Stimulated activated naive CD8-positive, alpha-beta T cell treated with anti-CD3 and anti-CD28 coated beads, Interleukin-15, Interleukin-2, amounts not matched to agents 100 ng/mL and 50 ng/mL, for 24 hours (primary cell): ENCODE measurements around the gene VN1R4.
"Not testable (repeated sequence)": the region's sequence is repeated elsewhere in the genome, so short reads cannot be mapped to it uniquely, and the experiment has no call there.

ENCODE experiments used
- H3K27ac Mint-ChIP-seq: one replicate; pipeline ENCODE4 v1.8.0; 2021; ENCODE audit warnings: mild to moderate bottlenecking, mixed read lengths
- H3K27me3 Mint-ChIP-seq: one replicate; pipeline ENCODE4 v1.8.0; 2021; ENCODE audit warnings: mixed read lengths
- H3K36me3 Mint-ChIP-seq: one replicate; pipeline ENCODE4 v1.8.0; 2021; ENCODE audit warnings: low read depth, mixed read lengths
- H3K4me1 Mint-ChIP-seq: one replicate; pipeline ENCODE4 v1.8.0; 2021; ENCODE audit warnings: low read depth, mixed read lengths
- H3K4me3 Mint-ChIP-seq: one replicate; pipeline ENCODE4 v1.8.0; 2021; ENCODE audit warnings: mild to moderate bottlenecking, mixed read lengths
- H3K9me3 Mint-ChIP-seq: one replicate; pipeline ENCODE4 v1.8.0; 2021; ENCODE audit warnings: mixed read lengths

Gene VN1R4

DNA sequence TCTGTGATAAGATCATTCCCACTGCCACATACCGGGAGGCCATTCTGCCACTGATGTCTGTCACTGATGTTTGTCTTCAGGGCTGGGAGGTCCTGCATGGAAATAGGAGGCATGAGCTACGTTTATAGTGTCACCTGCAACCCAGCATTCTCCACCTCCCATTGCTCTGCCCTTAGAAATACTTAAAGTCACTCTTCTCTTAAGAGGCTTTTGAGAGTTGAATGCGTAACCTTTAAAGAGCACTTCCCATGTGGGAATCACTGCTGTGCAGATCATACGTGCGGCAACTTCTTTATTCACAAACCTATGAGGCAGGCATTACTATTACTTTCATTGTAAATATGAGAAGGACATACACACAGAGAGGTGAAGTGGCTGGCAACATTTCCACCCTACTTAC, at the start of gene VN1R4:
Gene VN1R4, minus strand, starts transcription at position 101 of the 400 bp plus-strand sequence. Its CDS starts 58 bp downstream, at position 43.
- Mint-ChIP-seq H3K36me3 (peaks cover 15% of the 10 kb centered on the region), H3K27me3 (peaks cover 24% of the 10 kb centered on the region), H3K9me3 (peaks cover 52% of the 10 kb centered on the region)
- H3K4me1 Mint-ChIP-seq, H3K4me3 Mint-ChIP-seq, H3K27ac Mint-ChIP-seq: not testable (repeated sequence)

DNA sequence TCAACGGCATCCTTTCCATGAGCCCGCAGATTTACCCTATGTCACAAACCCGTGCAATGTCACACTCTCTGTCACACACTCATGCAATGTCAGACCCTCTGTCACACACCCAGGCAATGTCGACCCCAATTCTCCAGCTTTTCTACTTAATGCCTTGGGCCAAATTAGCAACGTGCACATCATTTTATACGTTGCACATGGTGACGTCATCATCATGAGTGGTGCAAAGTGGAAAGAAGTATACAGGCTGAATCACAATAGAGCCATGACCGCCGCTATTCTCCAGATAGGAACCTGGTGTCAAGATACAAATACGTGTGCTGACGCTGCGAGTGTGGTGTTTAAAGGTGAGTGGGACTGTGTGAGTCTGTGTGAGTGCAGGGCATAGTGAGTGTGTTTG, 44.4 kb upstream of the VN1R4 start:
- H3K4me1 Mint-ChIP-seq = no peaks in the 10 kb centered on the region
- peaks cover 5% of the 10 kb centered on the region for H3K36me3 Mint-ChIP-seq
- H3K9me3 Mint-ChIP-seq = peaks cover 37% of the 10 kb centered on the region
- no peak overlapping the region for H3K4me3 Mint-ChIP-seq
- H3K27ac Mint-ChIP-seq = no peak overlapping the region
- H3K27me3 Mint-ChIP-seq = peaks cover 43% of the 10 kb centered on the region

DNA sequence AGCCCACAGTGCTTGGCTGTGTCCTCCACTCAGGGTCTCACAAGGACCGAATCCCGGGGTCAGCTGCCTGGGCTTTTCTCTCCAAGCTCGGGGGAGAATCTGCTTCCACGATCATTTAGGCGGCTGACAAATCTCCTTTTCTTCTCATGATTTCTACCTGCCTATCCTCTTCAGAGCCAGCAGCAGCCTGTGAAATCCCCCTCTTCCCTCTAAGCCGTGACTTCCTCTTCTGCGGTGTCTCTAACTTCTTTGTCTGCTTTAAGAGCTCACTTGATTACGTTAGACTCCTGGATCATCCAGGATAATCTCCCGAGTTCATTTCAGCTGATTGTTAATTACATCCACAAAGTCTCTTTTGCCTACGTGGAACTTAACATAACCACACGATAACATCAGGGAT, 43.5 kb upstream of the VN1R4 start:
- H3K4me3 Mint-ChIP-seq = no peak overlapping the region
- peaks cover 39% of the 10 kb centered on the region for H3K27me3 Mint-ChIP-seq
- no peak overlapping the region for H3K27ac Mint-ChIP-seq
- H3K4me1 Mint-ChIP-seq = no peaks in the 10 kb centered on the region
- H3K36me3 Mint-ChIP-seq = peaks cover 5% of the 10 kb centered on the region
- peaks cover 37% of the 10 kb centered on the region for H3K9me3 Mint-ChIP-seq

DNA sequence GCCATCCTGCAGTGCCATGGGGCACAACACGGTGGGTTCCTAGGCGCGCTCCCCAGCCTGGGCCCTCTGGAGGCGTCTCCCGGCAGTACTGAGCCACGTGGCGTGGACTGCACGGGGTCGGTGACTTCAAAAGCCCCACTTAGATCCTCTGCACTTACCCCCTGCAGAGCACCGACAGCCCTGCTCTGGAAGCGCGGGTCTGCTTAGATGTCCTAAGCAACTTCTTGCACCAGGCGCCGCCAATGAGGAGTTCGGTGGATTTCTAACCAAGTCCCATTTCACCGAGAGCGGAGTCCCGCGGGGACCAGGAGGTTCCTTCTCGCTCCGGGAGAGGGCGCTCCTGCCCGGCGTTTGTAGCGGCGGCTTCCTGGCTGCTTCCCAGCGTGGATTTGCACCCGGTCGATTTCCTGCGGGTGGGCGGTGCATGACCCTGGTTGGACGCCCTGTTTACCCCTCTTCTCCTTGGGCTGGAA, 40.9 kb upstream of the VN1R4 start:
- H3K4me3 Mint-ChIP-seq = no peak overlapping the region
- no peak overlapping the region for H3K27ac Mint-ChIP-seq
- no peaks in the 10 kb centered on the region for H3K4me1 Mint-ChIP-seq
- H3K9me3 Mint-ChIP-seq = peaks cover 38% of the 10 kb centered on the region
- H3K36me3 Mint-ChIP-seq = peaks cover 5% of the 10 kb centered on the region
- peaks cover 30% of the 10 kb centered on the region for H3K27me3 Mint-ChIP-seq

DNA sequence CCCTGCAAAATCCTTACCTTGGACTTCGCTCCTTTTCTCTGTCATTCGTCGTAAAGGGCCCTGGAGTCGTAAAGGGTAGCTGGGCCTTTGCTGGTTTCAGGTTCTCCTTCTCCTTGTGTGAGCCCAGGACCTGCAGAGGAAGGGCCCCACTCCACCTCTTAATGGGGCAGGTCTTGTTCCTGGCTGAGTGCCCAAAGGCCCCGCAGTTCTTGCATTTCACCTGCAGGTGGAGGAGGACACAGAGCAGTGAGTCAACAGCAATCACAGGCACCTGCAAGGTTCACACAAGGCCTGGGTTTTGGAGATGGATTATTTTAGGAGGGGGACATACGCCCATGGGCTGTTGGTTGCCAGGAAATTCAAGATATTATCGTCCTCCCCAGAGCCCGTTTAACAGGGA, 33.8 kb upstream of the VN1R4 start:
- H3K4me3 Mint-ChIP-seq, H3K27me3 Mint-ChIP-seq, H3K36me3 Mint-ChIP-seq, H3K27ac Mint-ChIP-seq, H3K4me1 Mint-ChIP-seq: not testable (repeated sequence)
- H3K9me3 Mint-ChIP-seq = peaks cover 19% of the 10 kb centered on the region

- Mint-ChIP-seq H3K4me3 (no peak overlapping the region), H3K27ac (no peak overlapping the region), H3K36me3 (peaks cover 3% of the 10 kb centered on the region), H3K4me1 (no peaks in the 10 kb centered on the region), H3K9me3 (peaks cover 41% of the 10 kb centered on the region), H3K27me3 (no peaks in the 10 kb centered on the region)
Measured at GRCh38 chr19:53294786-53295441, 27.4 kb upstream of the VN1R4 start.

DNA sequence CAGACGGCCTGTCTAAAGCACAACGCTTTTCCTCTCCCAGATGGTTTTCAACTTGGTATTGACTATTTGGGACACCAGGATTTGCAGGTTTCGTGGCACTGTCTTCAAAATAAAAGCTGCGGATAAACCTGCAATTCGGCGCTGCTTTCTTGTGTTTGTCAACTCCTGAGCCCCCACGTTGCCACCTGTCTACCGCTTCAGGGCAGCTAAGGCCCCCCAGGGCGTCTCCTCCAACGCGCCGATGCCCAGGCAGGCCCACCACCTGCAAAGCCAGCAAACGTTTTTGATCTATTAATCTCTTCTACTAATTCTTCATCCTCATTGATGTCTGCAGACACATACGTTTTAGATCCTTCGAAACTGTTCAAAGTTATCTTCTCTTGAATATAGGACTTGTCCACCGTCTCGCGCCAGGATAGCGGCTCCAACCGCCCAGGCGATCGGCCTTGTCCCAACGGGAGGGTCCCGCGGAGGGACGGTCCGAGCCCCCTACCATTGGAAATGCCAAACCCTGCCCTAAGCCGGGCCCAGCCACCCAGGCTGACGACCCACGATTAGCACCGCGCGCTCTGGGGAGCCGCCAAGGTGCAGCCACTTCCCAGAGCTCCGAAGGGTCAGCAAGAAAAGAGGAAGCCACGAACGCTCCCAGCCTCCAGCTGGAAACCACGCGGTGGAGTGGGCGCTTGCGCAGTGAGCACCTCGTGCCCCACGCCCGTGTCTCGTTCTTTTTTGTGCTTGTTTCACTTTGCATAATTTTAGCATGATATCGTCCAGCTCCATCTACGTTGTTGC, 23.4 kb upstream of the VN1R4 start:
- Mint-ChIP-seq H3K36me3 (peaks cover 3% of the 10 kb centered on the region), H3K4me3 (no peak overlapping the region), H3K27ac (no peak overlapping the region), H3K27me3 (no peaks in the 10 kb centered on the region), H3K4me1 (no peaks in the 10 kb centered on the region), H3K9me3 (peaks cover 45% of the 10 kb centered on the region)

DNA sequence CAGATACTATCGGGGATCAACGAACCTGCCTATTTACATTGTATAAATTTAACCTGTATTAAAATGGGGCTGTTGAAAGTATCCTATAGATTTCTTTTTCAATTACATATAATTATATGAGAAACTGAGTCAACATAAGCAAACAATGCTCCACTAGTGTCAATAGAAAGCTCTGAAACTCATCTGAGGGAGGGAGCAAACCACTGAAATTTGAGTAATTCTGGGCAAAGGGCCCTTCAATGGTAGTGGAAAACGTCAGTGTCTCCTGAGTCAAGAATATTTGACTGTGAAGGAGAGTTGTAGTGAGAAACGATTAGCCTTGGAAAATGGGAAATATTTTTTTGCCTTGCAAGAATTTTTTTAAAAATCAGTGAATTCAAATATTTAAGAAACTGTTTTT, 17.6 kb upstream of the VN1R4 start:
- Mint-ChIP-seq H3K4me3 (no peak overlapping the region), H3K36me3 (no peaks in the 10 kb centered on the region), H3K9me3 (peaks cover 23% of the 10 kb centered on the region), H3K27ac (no peak overlapping the region), H3K27me3 (no peaks in the 10 kb centered on the region), H3K4me1 (no peaks in the 10 kb centered on the region)

- not testable (repeated sequence) for H3K4me1 Mint-ChIP-seq, H3K36me3 Mint-ChIP-seq, H3K27me3 Mint-ChIP-seq, H3K4me3 Mint-ChIP-seq, H3K27ac Mint-ChIP-seq
- H3K9me3 Mint-ChIP-seq = peaks cover 24% of the 10 kb centered on the region
Measured at GRCh38 chr19:53281947-53282346, 14.4 kb upstream of the VN1R4 start.

DNA sequence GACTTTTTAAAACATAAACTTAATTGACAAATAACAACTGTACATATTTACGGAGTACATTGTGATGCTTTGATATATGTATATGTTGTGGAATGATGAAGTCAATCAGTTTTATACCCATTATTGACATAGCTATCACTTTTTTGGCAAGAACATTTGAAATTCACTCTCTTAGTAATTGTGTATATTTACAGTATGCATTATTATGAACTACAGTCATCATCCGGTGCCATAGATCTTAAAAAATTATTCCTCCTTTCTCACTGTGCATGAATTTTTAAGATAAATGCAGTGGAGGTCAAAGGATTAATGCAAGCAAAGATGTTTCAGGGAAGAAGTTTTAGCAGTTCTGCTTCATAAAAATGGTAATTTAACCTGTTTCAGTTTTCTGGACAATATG, 8.0 kb upstream of the VN1R4 start:
- Mint-ChIP-seq H3K27me3 (peaks cover 4% of the 10 kb centered on the region), H3K27ac (no peak overlapping the region), H3K4me3 (no peak overlapping the region), H3K36me3 (peaks cover 3% of the 10 kb centered on the region), H3K9me3 (peaks cover 53% of the 10 kb centered on the region), H3K4me1 (no peaks in the 10 kb centered on the region)

GRCh38 chr19:53272044-53272443, 4.5 kb upstream of the VN1R4 start:
- Mint-ChIP-seq H3K4me3 (no peak overlapping the region), H3K27me3 (peaks cover 4% of the 10 kb centered on the region)

DNA sequence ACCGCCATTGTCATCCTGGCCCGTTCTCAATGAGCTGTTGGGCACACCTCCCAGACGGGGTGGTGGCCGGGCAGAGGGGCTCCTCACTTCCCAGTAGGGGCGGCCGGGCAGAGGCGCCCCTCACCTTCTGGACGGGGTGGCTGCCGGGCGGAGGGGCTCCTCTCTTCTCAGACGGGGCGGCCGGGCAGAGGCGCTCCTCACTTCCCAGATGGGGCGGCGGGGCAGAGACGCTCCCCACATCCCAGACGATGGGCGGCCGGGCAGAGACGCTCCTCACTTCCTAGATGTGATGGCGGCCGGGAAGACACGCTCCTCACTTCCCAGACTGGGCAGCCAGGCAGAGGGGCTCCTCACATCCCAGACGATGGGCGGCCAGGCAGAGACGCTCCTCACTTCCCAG, 2.3 kb upstream of the VN1R4 start:
- not testable (repeated sequence) for H3K27ac Mint-ChIP-seq, H3K4me3 Mint-ChIP-seq, H3K36me3 Mint-ChIP-seq, H3K4me1 Mint-ChIP-seq
- Mint-ChIP-seq H3K27me3 (peaks cover 13% of the 10 kb centered on the region), H3K9me3 (peaks cover 54% of the 10 kb centered on the region)

More at GRCh38 chr19:53272044-53272443, 4.5 kb upstream of the VN1R4 start:
- Mint-ChIP-seq H3K27ac (no peak overlapping the region), H3K36me3 (peaks cover 7% of the 10 kb centered on the region), H3K9me3 (peaks cover 50% of the 10 kb centered on the region), H3K4me1 (no peaks in the 10 kb centered on the region)

DNA sequence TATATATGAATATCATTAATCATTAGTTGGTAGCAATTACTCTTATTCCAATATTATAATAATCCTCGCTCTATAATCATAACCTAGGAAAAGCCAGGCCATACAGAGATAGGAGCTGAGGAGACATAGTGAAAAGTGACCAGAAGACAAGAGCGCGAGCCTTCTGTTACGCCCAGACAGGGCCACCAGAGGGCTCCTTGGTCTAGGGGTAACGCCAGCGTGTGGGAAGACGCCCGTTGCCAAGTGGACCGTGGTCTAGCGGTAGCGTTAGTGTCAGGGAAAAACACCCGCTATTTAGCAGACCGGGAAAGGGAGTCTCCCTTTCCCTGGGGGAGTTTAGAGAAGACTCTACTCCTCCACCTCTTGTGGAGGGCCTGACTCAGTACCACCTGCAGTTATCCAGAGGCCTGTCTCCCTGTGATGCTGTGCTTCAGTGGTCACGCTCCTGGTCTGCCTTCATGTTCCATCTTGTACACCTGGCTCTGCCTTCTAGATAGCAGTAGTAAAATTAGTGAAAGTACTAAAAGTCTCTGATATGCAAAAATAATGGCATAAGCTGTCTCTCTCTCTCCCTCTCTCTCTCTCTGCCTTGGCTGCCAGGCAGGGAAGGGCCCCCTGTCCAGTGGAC, 9.7 kb downstream of the VN1R4 start, which contains the start of gene VN1R2:
Gene VN1R2, plus strand, starts transcription at position 578 of the 628 bp plus-strand sequence. CDS start 84 bp downstream, outside the sequence.
- not testable (repeated sequence) for H3K27ac Mint-ChIP-seq, H3K4me3 Mint-ChIP-seq
- H3K27me3 Mint-ChIP-seq = peaks cover 16% of the 10 kb centered on the region
- H3K9me3 Mint-ChIP-seq = peaks cover 38% of the 10 kb centered on the region
- H3K4me1 Mint-ChIP-seq = peaks cover 10% of the 10 kb centered on the region
- peaks cover 19% of the 10 kb centered on the region for H3K36me3 Mint-ChIP-seq

DNA sequence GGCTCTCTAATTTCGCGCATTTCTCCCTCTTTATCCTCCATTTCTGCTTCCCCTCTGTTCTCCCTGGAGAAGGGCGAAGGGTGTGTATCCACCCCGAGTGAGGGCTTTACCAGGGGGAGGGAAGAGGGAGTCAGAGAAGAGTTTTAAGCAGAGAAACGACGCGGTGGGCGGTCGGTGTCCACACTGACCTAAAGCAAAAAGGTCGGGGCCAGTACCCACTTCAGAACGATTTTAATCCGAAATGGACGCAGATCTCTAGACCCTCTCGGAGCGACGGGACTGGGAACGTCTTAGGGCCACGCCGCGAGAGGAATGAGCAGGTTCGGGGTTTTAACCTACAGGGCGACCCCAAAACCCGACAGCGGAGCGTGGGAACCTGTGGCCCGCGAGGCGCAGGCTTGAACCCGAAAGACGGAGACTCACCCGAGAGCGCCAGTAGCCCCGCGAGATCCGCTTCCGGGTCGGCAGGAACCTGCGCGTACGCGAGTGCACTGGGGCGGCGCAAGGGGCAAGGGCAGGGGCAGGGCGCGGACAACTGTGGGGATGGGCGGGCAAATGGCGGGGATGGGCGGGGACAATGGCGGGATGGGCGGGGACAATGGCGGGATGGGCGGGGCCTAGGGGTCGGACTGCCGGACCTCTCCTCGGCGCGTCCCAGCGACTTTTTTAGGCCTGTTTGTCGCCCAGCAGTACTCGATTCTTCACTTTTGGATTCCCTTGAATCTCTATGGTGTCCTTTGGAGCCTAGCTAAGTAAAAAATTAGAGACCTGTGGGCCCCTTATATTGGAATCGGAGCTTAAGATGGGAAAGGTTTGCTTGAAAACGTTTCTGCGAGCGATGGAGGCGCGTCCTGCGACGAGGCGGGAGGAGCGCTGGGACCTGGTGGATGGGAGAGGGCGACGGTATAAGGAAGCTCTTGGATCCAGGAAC, 12.8 kb downstream of the VN1R4 start, which contains the start of gene ZNF677:
Gene ZNF677, minus strand, starts transcription at position 463 of the 931 bp plus-strand sequence. CDS start 3,323 bp downstream, outside the sequence.
- Mint-ChIP-seq H3K4me3 (peak within 1 kb of the TSS; percentile 86), H3K27ac (no peak within 1 kb of the TSS), H3K36me3 (peaks cover 48% of the 10 kb centered on the region), H3K9me3 (peaks cover 47% of the 10 kb centered on the region), H3K27me3 (peaks cover 8% of the 10 kb centered on the region), H3K4me1 (peaks cover 10% of the 10 kb centered on the region)
